ENCODE measurements around the gene MAG. TPM values are rescaled to one million over a fixed set of nuclear protein-coding genes. Genes with fewer than 3 reads are reported as not detected.

Gene MAG
- total RNA-seq, 2 donors from 2014 or later, result 1.6 TPM; not detected in 1

DNA sequence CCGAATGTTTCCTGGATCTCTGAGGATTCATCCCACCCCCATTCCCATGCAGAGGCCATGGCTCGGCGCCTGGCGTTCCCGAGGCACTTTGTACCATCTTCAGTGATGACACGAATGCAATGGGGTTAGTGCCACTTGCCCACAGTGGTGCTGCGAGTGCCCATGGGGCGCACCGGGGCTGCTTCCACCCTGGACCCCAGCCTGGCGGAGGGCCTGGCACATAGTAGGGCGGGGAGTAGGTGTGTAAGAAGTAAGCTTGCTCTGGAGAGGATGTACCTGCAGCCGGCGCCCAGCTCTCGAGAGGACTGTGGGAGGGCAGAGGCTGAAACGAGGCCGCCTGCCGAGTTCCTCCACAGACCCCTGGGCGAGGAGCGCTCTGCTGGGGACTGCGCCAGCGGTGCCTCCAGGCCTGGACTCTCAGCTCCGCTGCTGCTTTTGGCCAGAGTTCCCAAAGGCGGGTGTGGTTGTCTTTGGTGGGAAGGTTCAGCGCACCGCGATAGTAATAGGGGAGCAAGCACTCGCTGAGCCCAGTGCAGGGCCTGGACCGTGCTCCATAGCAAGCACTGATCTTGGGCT is 15.2 kb upstream of the MAG start:
- WGBS, 2 donors, result 95 to 97% methylated on average over 23 to 28 of the region's 28 CpGs
- Histone ChIP-seq H3K4me3 (no peak overlapping the region), H3K9me3 (no peaks in the 10 kb centered on the region), H3K27ac (no peak overlapping the region), H3K27me3 (no peaks in the 10 kb centered on the region), H3K4me1 (peaks cover 23% of the 10 kb centered on the region), H3K36me3 (replicated peaks in 1 of 2; ENCODE audit: insufficient read depth in 1 of 2, low read depth in 2 of 2) (peaks cover 0 to 7% of the 10 kb centered on the region in 2 donors)
- ATAC-seq (no peak), DNase-seq (no peak)
- intact Hi-C loops (cut with DNase I), result no loop called here
- no peak for TF ChIP-seq POLR2A (IDR thresholded peaks at IDR 0.05)
- TF ChIP-seq CTCF (IDR thresholded peaks at IDR 0.05), result no peak

DNA sequence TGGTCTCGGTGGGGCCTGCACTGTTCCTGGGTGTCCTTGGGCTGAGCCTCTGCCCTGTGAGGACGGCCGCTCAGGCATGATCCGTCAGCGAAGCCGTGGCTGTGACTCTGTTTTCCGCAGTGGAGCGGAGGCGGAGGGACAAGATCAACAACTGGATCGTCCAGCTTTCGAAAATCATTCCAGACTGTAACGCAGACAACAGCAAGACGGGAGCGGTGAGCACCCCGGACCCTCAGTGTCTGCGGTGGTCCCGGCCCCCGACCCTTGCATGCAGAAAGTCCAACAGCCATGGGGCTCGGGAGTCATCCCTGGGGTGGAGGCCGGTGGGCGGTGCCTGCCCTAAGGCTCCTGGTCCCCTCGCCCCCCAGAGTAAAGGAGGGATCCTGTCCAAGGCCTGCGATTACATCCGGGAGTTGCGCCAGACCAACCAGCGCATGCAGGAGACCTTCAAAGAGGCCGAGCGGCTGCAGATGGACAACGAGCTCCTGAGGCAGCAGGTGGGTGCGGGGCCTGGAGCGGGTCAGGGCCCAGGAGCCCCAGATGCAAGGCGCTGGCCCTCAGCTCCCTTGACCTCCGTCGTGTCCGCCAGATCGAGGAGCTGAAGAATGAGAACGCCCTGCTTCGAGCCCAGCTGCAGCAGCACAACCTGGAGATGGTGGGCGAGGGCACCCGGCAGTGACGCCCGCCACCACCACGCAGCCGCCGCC is 13.2 kb upstream of the MAG start:
- H3K4me1 ChIP-seq, result peaks cover 43% of the 10 kb centered on the region
- TF ChIP-seq CTCF (IDR thresholded peaks at IDR 0.05) (no peak), POLR2A (IDR thresholded peaks at IDR 0.05) (no peak)
- peaks cover 0 to 2% of the 10 kb centered on the region in 2 donors for H3K36me3 ChIP-seq (replicated peaks in 1 of 2; ENCODE audit: insufficient read depth in 1 of 2, low read depth in 2 of 2)
- no peak overlapping the region for H3K4me3 ChIP-seq
- no peaks in the 10 kb centered on the region for H3K27me3 ChIP-seq
- ATAC-seq (no peak), DNase-seq (no peak)
- WGBS, 2 donors, result 93 to 97% methylated on average over 14 to 45 of the region's 45 CpGs
- no peaks in the 10 kb centered on the region for H3K9me3 ChIP-seq
- no peak overlapping the region for H3K27ac ChIP-seq
- intact Hi-C loops (cut with DNase I), result no loop called here

DNA sequence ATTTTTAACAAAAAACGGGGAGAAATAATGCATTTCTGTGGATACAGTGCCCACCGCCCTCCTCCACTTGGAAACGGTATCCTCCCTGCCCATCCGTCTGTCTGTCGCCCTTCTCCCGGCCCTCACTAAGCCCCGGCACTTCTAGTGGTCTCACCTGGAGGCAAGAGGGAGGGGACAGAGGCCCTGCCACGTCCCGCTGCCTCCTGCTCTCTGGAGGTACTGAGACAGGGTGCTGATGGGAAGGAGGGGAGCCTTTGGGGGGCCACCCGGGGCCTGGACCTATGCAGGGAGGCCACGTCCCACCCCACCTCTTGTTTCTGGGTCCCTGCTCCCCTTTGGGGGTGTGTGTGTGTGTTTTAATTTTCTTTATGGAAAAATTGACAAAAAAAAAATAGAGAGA is 12.6 kb upstream of the MAG start:
- WGBS, 2 donors, result 84 to 97% methylated on average over 9 to 11 of the region's 11 CpGs
- DNase-seq (no peak), ATAC-seq (no peak)
- TF ChIP-seq POLR2A (IDR thresholded peaks at IDR 0.05), result no peak
- TF ChIP-seq CTCF (IDR thresholded peaks at IDR 0.05), result no peak
- H3K4me3 ChIP-seq, result no peak overlapping the region
- H3K4me1 ChIP-seq, result peaks cover 44% of the 10 kb centered on the region
- H3K36me3 ChIP-seq (replicated peaks in 1 of 2; ENCODE audit: insufficient read depth in 1 of 2, low read depth in 2 of 2), result no peaks in the 10 kb centered on the region
- H3K27ac ChIP-seq, result no peak overlapping the region
- no peaks in the 10 kb centered on the region for H3K9me3 ChIP-seq
- H3K27me3 ChIP-seq, result no peaks in the 10 kb centered on the region
- intact Hi-C loops (cut with DNase I), result no loop called here

DNA sequence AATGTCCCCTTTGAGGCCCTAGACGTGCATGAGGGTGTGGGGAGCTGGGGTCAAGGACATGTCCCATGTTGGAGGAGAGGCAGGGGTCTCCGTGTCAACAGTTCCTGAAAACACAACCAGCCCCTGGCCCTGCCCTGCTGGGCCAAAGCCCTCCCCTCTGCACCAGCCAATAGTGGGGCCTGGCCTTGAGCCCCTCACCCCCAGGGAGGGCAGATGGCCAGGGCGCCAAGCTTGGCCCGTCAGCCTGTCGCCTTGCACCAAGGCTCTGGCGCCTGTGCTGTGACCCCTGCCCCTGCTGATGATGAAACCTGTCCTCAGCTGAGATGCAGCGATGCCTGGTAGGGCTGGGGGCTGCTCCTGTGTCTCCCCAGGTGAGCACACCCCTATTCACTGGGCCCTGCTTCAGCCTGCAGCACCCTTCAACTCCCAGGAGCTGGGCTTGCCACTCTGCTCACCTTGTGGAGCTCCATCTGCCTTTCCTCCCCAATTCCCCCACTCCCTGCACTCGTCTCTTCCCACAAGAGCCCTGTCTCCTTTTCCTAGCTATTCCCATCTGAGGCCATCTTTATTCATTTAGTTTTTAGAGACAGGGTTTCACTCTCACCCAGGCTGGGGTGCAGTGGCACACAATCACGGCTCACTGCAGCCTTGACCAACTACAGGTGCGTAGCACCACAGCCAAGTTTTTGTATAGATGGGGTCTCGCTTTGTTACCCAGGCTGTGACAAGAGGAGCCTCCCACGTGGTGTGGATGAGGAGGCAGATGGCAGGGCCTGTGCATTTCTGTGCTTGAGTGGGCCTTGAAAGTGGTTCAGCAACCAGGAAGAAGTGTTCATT is 11.8 kb upstream of the MAG start:
- intact Hi-C loops (cut with DNase I), result no loop called here
- Histone ChIP-seq H3K4me3 (no peak overlapping the region), H3K9me3 (no peaks in the 10 kb centered on the region), H3K27ac (no peak overlapping the region), H3K27me3 (no peaks in the 10 kb centered on the region), H3K4me1 (peaks cover 44% of the 10 kb centered on the region), H3K36me3 (replicated peaks in 1 of 2; ENCODE audit: insufficient read depth in 1 of 2, low read depth in 2 of 2) (no peaks in the 10 kb centered on the region)
- 62 to 70% methylated on average over 6 to 12 of the region's 12 CpGs for WGBS, 2 donors
- TF ChIP-seq CTCF (IDR thresholded peaks at IDR 0.05) (no peak), POLR2A (IDR thresholded peaks at IDR 0.05) (no peak)
- ATAC-seq (no peak), DNase-seq (no peak)

Measured in body of pancreas (tissue), 4 donors.